K562 (cell line): Measurements from ENCODE around the gene HAS3. TPM values are rescaled to one million over a fixed set of nuclear protein-coding genes. Genes with fewer than 3 reads are reported as not detected.

Experiments used
- polyA plus RNA-seq, 8 experiments: library from polyadenylated mRNA; depleted of rRNA in 4 of 8; stranded (reverse) in 5 of 8; unstranded in 3 of 8; fragments of >200 nt; fragmentation: Nextera tagmentation in 2 of 8; fragmentation: Illumina TruSeq in 1 of 8; extraction: Ambion mirVana in 2 of 8; extraction: Trizol in 1 of 8; gene quantifications; 2 replicates each; pipeline versions ENCODE4 v1.2.1 to v1.2.3, GENCODE V29; 2011 to 2014; ENCODE audit warnings: inconsistent platforms in 1 of 8, missing spikeins in 1 of 8
- total RNA-seq, 7 experiments: library from RNA; depleted of rRNA in 6 of 7; stranded (reverse); fragments of >200 nt in 6 of 7; fragmentation: Illumina TruSeq in 2 of 7; extraction: Trizol in 2 of 7; gene quantifications; 2 replicates each; pipeline versions ENCODE4 v1.2.1 to v1.2.3, GENCODE V29; 2011 to 2021; ENCODE audit warnings: low replicate concordance in 1 of 7
- TF ChIP-seq, protein P1 (sequence below): fragments of 450-650 bp; IDR thresholded peaks from 2 replicates; pipeline ENCODE4 v1.6.1; 2016; ENCODE audit warnings: low read depth

The HAS3 gene
- total and polyA plus RNA-seq, 9 of the 15 experiments (the other 6 are each of a cell fraction or from before 2014, with no cell fraction given) = 0.04 to 0.33 (median 0.13) TPM; not detected in 1

GRCh38 chr16:69166221-69166833, 60.9 kb downstream of the HAS3 start (continued):
- TF ChIP-seq, protein P1, sequence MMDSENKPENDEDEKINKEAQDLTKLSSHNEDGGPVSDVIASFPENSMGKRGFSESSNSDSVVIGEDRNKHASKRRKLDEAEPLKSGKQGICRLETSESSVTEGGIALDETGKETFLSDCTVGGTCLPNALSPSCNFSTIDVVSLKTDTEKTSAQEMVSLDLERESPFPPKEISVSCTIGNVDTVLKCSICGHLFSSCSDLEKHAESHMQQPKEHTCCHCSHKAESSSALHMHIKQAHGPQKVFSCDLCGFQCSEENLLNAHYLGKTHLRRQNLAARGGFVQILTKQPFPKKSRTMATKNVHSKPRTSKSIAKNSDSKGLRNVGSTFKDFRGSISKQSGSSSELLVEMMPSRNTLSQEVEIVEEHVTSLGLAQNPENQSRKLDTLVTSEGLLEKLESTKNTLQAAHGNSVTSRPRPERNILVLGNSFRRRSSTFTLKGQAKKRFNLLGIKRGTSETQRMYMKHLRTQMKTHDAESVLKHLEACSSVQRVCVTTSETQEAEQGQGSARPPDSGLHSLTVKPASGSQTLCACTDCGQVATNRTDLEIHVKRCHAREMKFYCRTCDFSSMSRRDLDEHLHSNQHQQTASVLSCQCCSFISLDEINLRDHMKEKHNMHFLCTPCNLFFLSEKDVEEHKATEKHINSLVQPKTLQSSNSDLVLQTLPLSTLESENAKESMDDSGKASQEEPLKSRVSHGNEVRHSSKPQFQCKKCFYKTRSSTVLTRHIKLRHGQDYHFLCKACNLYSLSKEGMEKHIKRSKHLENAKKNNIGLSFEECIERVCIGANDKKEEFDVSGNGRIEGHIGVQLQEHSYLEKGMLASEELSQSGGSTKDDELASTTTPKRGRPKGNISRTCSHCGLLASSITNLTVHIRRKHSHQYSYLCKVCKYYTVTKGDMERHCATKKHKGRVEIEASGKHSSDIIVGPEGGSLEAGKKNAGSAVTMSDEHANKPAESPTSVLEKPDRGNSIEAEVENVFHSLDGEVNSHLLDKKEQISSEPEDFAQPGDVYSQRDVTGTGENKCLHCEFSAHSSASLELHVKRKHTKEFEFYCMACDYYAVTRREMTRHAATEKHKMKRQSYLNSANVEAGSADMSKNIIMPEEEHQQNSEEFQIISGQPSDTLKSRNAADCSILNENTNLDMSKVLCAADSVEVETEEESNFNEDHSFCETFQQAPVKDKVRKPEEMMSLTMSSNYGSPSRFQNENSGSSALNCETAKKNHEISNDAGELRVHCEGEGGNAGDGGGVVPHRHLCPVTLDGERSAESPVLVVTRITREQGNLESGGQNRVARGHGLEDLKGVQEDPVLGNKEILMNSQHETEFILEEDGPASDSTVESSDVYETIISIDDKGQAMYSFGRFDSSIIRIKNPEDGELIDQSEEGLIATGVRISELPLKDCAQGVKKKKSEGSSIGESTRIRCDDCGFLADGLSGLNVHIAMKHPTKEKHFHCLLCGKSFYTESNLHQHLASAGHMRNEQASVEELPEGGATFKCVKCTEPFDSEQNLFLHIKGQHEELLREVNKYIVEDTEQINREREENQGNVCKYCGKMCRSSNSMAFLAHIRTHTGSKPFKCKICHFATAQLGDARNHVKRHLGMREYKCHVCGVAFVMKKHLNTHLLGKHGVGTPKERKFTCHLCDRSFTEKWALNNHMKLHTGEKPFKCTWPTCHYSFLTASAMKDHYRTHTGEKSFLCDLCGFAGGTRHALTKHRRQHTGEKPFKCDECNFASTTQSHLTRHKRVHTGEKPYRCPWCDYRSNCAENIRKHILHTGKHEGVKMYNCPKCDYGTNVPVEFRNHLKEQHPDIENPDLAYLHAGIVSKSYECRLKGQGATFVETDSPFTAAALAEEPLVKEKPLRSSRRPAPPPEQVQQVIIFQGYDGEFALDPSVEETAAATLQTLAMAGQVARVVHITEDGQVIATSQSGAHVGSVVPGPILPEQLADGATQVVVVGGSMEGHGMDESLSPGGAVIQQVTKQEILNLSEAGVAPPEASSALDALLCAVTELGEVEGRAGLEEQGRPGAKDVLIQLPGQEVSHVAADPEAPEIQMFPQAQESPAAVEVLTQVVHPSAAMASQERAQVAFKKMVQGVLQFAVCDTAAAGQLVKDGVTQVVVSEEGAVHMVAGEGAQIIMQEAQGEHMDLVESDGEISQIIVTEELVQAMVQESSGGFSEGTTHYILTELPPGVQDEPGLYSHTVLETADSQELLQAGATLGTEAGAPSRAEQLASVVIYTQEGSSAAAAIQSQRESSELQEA = no peak
- TF ChIP-seq, all 486 proteins: peak for 0
